Measurements from ENCODE around the gene BCAS3.

Gene BCAS3

DNA sequence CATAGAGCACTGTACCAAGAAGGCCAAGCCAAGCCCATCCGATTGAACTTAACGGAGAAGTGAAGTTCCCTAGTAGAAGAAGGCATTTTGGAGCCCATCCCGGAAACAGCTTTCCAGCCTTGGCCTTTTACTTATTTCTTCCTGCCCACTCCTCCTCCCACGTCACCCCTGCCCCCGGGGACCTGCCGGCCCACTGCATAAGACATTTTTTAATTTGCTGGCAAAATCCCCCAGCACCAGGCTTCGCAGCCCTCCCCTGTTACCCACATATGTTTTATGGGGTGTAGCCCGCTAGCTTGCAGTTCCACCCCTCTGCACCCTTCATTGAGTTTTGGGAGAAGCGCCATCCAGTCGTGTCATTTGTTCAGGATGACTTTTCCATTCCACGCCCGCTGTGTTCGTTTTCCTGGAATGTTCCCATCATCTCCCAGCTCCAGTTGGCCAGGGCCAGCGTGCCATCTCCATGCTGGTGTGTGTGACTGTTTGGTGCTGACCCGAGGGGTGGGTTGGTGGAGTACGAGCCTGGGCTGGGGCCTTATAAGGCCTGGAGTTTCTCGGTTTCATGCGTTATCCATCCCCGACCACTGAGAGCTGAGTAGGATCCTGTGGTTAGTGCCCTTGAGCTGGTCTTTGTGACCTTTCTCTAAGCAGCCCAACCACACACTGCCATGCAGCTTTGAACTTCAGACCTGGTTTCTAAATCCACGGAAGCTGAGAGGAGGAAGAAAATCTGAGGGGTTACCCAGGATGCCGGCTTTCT lies 702.0 kb downstream of the BCAS3 start:
- no peak for DNase-seq

DNA sequence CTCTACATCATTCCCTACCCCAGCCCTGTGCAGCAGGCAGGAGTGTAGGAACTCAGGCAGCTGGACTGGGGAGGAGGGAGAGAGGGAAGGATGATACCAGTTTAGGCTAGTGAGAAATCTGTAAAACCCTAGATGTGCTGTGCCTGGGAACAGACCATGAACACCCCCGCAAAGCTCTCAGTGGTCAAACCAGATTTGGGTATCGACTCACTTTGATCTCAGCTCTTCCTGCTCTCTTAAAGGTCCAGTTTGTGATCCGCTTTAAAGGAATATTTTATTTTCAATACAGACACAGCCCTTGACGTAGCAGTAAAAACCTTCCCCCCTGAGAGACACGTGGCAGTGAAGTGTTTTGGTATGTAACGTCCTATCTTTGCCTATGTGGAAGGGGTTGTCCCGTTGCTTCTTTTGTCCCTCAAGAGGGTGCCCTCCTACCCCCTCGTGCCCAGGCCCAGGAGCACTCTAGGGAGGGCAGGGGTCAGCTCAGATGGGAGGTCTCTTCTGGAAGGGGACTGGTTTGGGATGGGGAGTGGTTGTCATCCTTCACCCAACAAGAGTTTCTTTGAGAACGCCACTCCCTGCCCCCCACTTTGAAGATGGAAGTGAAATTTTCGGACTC lies 702.7 kb downstream of the BCAS3 start:
- DNase-seq = no peak

DNA sequence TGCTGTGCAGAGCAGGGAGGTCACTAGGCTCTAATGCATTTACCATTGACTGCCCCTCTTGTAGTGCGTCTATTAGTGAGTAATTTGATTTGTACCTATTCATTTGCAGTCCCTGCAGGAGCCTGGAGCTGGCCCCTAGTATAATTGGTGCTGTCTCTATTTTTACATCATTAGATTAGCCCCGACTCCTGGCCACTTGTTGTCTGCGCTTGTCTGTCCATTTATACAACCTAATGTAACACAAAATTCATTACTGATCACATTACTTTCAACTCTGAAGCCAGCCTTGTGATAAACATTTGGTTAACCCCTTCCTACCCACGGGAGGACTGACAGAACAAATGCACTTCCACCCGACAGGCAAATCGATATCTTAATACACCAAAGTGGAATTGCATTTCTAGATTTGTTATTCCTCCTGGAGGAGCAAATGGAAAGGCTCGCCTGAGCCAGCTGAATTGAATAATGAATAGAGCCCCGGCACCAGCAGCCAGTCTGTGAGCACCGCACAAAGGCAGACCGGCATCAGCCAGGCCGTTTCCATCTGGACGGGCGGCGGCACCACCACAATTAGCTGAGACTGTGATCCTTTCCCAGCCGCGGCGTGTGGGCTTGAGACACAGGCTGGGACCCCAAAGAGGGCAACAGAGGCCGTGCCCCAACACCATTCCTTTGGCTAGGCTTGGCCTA lies 703.3 kb downstream of the BCAS3 start:
- no peak for DNase-seq

DNA sequence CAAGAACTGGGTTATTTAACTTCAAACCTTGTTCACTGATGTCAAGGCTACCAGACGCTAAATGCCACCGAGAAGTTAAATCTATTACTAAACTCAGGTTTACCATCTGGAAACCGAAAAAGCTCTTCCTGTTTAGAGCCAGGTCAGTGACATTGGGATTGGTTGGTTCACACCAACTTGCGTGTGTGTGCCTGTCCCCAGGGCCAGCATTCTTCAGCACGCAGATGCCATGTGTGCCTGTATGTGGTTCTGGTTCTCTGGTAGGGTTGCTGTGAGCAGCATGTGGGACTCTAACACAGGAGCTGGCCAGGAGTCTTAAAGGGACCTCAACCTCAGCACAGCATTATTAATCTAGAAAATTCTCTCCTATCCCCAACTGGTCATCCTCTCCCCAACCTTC lies 703.9 kb downstream of the BCAS3 start:
- no peak for DNase-seq

DNA sequence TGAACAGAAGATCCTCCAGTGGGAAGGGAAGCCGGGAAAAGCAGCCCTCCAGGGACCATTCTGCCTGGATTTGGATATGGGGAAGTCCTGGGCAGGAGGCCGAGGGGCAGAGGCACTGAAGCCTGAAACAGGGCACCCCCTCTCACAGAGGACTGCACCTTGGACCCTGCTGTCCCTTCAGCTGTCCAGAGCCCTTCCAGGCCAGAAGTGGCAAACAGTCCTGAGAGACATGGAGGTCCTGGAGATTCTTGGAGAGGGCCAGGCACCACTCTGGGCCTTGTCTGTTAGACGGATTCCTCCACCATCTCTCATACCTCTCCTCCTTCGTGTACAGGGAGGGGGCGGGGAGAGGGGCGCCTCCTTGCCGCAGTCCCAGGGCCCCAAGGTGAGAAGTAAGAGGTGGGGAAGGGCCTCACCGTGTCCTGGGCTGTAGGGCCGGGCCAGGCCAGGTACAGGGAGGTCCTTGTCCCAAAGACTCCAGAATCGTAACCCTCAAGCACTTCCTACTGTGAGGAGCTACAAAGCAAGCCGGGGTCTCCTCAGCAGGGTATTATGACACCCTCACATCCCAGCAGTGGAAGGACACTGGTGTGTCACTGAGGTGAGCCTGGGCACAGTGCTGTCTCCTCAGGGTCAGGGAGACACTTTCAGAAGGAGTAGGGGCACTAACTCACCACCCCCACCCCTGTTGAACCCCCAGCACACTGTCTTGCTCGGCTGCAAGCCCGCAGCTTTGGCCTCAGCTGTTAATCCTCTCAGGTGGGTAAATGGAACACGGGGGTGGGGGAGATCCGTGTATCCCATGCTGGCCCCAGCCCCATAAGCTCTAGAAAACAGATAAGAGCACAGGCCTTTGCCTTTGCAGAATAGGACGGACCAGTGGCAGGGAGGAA lies 705.4 kb downstream of the BCAS3 start:
- no peak for DNase-seq

DNA sequence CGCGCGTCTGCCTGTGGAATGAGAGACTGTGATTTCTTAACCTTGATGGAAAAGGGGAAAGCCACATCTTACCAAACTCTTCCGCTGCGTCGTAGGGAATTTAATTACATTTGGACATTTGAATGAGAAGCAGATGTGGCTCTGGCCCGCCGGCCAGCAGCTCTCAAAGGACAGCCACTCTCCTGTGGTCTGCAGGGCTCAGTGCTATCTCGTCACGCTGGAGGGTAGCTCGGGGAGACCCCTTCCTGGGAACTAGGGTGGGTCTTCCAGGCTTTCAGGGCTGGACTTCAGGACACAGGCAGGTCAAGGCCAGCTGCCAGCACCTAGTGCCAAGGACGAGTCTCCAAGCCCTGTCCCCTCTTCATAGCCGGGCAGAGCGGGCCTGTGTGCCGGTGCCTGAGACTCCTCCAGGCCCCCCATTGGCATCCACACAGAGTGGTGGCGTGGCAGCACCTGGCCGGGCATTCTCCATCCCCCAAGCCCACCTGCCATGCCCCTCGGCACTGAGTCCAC lies 706.1 kb downstream of the BCAS3 start:
- DNase-seq = no peak

DNA sequence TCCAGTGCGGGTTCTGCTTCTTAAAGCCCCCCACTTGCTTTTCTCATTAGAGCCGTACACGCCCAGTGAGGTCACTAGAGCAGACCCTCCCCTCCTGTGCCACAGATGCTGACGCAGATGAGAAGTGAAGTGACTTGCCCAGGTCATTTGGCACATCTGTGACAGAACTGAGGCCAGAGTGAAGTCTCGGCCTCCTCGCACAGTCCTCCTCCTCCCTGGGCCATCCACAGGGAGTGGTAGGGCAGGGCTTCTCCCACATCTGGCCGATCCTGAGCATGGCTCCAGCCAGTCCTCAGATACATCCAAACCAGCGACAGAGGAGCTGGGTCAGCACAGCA lies 706.7 kb downstream of the BCAS3 start:
- no peak for DNase-seq

DNA sequence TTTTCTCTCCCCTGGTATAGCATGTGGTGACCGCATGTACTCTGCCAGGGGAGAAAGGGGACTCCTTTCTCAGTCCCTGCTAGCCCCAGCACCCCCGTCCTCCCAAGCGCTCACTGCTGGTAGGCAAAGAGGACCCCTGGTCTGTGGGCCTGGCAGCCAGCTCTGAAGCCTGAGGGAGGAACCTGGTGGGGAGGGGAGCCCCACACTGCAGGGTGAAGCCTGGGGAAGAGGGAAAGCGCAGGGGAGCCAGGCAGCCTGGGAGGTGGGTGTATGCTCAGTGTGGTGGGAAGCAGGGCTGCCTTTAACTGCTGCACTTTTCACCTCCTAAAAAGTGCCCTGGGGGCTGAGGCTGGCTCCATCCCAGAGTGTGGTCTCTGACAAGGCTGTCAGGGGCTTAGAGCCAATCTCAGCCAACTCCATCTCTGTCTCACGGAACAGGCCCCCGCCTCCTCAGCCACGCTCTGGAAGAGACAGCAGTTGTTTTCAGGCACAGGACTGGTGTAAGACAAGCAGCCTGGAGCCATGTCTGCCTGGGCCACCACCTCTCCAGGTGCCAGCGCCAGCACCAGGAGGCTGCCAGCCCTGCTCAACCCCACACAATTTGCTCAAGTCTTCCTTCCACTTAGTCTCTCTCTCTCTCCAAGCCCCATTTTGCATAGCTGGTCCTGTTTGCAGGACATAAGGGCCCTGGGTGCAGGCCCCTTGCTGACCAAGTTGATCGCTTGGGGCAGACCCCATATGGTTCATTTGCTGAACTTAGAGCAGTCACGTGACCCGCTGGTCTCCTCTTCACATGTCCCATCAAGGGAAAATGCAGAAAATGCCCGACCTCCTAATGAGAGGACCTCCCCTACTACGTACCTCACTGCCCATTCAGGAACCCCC lies 707.3 kb downstream of the BCAS3 start:
- no peak for DNase-seq

DNA sequence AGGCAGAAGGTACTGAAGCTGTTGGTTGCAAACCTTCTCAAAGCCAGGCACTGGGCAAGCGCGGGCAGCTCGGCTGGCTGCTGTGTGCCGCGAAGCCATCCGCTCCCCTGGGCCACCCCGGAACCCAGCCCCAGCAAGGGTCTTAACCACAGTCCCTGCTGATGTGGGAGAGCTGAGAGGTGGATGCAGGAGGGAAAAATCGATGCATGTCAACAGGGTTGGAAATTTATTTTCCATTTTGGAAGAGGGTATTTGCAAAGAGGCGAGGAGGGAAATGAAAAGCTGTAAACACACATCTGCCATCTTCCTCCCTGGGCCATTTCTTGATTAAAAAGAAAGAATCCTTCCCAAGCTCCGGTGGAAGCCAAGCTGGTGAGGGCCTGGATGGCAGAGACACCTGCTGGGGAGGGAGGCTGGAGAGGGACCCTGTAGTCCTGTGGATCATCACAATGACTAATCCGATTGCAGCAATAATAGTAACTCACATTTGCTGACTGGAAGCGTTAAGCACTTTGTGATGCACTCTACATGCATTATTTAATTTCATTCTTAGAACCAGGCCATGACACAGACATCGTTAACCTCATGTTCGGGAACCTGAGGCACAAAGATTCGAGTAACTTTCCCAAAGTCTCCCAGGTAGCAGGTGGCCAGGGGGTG lies 708.1 kb downstream of the BCAS3 start:
- DNase-seq = no peak

DNA sequence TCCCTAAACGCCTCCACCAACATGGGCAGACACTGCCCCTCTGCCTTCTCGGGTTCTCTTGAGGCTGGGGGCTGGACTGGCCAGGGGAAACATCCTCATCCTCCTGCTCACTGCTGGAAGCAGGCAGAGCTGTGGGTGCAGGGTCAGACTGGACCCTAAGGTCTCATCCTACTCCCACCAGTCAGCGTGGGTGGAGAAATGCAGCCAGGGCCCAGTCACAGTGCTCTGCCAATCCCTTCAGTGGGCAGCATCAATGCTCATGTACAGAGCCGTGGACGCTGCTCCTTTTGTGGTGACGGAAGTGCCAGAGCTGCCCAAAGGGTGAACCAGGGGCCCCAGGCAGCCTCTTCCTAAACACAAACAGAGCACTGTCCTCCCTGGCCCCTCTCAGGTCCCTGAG lies 708.6 kb downstream of the BCAS3 start:
- DNase-seq = no peak

DNA sequence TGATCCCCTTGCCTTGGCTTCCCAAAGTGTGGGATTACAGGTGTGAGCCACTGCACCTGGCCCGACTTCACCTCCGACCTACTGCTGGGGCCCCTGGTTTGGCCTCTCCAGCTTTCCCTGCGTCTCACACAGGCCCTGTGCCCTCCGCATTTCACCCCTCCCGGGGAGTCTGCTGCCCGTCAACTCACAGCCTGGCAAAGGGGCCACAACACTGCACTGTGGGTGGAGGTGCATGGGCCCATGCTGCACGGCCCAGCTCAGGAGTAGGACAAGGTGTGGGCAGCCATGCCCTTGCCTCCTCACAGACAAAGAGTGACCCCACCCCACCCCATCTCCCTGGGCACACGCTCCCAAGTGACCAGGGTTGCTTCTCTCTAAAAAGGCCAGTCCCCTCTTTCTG lies 709.4 kb downstream of the BCAS3 start:
- no peak for DNase-seq

DNA sequence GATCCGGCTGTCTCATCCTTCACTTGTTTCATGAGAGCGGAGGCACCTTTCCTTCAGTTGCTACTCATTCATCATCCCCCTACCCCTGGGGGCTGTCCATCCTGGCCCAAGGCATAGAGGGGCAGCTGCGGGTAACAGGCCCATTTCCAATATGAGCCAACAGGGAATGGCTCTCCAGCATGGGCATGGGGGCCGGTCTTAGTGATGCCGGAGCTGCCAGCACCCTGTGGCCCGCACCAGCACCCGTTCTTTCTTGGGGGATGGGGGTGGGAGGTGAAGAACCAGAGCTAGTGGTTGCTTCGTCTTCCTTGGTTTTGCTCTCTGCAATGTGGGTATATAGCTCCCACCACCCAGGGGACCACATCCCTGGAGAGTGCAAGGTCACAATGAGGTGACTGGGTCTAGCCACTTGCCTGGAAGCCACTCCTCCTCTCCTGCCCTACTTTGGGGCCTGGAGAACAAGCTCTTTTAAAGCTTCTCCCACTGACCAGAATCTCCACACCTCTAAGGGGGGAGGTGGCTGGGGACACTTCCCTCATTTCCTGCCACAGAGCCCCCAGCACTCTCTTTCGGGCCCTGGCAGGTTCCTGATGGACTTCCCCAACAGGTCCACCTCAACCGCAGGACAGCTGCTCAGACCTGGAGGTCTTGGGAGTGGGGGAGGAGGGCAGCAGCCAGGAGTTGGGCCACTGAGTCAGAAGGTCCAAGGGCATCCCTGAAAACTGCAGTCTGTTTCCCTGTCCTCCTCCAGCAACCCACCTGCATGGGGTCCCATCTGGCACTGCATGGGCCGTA lies 710.1 kb downstream of the BCAS3 start:
- DNase-seq = no peak

DNA sequence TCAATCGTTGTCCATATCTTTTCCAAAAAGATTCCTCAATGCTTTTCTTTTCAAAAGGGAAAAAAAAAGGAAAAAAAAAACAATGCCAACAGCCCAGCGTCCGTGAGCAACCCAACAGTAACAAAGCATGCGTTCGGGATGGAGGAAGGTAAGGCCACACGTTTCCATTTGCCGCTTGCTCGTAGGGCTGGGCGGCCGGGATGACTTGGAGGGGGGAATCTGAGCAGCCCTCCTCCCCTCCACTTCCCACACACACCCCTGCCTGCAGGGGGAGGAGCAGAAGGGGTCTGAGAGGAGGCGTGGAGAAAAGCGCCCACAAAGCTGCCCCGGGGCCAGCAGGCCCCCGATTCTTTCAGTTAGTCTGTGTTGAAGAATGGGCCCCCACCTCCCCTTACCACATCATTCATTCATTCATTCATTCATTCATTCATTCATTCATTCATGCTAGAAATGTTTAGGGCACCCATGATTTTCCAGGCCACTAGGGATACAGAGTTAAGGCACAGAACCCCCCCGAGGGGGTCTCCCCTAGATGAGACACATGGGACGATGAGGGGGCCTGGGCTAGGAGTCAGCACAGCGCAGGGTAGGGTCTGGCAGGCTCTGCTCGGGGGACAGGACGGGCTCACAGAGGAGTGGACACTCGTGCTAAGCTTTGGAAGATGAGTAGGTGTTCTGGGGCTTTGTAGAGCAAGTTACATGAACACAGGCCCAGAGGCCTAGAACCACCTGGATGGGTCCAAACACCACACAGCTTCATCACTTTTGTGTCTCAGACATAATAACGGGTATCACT lies 711.1 kb downstream of the BCAS3 start:
- no peak for DNase-seq

DNA sequence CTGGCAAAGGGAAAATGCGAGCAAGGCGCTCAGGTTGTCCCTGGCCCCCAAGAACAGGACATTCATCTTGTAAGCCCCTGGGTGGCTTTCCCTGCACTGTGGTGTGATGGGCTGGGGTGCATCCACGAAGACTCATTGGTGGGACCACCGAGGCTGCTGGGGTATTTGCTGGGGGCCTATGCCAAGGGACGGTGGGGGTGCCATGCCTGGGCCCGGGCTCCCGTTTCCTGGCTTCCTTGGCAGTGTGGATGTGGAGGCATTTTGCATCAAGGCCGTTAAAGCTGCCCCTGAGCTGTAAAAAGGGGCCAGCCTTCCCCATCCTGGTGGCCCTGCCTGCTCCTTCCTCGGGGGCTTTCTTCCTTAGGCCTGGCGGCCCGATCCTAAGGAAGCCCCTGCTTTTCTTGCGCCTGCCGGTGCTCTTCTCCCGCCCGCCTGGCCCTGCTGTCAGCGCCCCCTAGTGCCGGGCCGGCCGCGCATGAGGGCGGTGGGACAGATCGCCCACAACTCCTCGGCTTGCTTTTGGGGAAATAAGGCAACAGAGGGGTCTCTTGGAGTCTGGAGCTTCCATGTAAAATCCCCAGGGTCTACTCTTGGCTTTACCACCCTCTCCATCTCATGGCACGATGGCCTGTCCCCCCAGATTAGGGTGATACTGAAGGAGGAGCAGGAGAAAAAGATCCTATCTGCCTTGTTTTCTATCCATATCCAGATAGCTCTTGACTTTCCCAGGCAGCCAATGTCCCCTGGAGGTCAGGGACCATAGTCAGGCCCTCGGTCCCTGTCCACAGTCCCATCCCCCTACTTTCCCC lies 712.2 kb downstream of the BCAS3 start:
- no peak for DNase-seq

DNA sequence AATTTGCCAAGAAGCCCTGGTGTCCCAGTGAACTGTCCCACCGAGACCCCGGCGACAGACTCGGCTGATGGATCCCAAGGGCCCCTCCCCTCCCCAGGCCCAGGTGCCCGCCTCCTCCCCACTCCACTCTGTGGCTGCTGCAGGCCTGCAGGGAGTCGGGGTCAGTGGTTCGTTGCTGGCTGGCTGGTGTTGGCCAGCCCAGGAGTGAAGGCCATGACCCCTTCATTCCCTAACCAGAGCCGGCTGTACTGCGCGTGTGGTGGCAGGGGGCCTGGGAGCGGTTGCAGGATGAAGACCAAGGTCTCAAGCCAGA lies 712.8 kb downstream of the BCAS3 start:
- no peak for DNase-seq

DNA sequence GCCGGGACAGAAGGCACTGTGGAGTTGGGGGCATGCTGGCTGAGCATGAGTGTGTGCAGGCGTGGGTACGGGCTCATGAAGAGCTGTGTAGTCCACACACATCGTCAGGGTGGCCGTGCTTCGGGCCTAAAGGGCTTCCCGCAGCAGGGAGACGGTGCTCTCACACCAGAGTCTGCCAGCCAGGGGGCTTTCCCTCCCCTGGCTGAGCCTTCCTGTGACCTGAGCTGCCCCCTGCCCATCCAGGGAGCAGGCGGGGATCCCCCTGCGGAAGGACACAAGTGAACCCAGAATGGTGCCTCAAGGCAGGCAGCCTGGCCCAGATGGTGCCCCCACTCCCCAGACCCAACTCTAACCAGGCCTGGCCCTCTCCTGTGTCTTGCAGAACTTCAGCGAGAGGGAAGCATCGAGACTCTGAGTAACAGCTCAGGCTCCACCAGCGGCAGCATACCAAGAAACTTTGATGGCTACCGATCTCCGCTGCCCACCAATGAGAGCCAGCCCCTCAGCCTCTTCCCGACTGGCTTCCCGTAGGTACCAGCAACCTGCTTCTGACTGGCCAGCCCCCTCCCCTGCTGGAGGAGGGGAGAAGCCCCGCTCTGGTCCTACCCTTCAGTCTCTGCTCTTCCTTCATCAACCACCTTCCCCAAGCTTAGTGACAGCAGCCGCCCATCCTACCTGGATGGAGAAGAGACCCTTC lies 714.1 kb downstream of the BCAS3 start:
- no peak for DNase-seq

DNA sequence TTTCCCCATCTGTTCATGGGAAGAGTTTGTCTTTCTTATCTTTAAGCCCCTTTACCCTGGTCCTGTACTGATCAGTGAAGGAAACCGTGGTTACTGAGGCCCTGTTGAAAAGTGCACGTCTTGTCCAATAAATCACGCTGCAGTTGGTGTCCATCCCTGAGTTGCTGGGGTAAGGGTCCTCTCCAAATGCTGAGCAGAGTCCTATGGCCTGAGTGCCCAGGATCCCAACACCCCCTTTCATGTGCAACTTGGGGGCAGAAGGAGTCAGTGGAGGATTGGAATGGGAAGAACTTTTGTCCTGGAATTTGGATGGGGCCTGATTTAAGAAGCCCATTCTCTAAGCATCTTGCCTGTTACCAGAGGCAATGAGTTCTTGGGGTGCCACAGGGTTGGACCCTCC lies 715.0 kb downstream of the BCAS3 start:
- no peak for DNase-seq

DNA sequence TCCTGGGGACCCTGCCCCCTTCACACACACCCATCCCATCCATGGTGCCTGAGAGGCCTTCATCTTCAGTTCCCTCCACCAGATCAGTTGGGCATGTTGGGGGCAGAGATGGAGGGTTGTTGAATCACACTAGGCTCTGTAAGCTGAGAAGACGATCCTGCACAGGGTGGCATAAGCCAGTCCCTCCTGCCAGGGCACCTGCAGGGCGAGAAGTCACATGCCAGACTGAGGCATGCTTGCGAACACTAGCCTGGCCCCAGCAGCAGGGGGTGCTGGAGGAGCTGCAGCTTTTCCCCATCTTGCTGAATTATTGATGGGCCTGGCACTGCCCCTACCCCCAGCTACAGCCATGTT lies 715.9 kb downstream of the BCAS3 start:
- no peak for DNase-seq
